NCI-H1694 (cell line): Measurements from ENCODE around the gene CKLF.
"Not testable (repeated sequence)": the region's sequence is repeated elsewhere in the genome, so short reads cannot be mapped to it uniquely, and the experiment has no call there.

Experiments used
- DNase-seq: peaks from one replicate; lab custom pipeline; 2025; lab: John Stamatoyannopoulos, UW

Gene CKLF

DNA sequence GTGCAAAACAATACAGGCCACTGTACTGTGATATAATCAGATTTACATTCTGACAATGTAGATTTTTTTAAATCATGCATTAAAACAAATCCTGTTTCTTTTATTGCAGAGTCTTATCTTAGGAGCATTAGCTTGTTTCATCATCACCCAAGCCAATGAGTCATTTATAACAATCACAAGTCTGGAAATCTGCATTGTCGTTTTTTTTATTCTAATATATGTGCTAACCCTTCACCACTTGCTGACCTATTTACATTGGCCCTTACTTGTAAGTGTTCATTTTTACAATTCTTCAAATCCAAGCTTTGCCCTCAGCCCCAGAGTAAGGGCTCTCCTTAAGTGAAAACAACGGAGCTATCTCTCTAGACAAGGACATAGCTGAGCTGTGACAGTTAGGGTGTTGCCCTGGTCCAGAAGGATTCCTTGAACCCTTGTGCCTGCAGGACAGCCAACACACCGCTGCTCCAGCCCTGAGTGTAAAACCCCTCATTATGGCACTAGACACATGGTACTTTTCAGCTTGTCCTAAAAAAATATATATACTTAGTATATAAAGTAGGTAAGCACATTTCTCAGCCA lies 17.5 kb downstream of the CKLF start:
- DNase-seq, result no peak

DNA sequence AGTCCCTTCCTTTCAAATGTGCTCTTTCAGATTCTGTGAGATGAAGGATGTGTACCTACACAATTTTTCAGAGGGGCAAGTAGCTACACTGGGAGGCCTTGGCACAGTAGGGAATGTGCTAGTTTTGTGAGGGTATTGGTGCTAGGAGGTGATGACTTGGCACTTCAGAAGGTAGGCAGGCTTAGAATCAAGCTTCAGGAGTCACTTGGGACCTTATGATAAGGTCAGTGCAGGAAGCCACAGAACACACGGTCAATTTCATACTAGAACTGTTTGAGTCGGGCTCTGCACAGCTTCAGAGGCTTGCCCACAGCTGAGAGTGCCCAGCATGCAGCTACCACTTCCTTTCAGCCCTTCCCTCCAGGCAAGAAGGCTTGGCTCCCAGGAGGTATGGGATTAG lies 20.0 kb downstream of the CKLF start:
- DNase-seq, result no peak

DNA sequence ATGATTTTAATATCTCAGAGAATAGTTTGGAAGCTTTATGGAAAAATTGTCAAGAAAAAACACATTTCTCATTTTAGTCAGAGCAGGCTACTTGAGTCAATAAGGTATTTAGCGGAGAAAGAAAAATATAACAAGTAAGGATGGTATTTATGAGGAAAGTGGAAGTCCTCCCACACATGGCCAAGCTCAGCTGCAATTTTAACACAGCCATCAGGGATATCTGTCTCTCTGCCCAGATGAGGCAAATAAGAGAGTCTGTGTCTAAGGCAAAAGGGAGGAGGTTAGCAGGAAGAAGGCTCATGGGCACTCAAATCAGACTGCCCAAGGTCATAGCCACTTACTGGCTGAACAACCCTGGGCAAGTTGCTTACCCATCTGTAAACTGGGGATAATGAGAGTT lies 21.7 kb downstream of the CKLF start:
- no peak for DNase-seq

- no peak for DNase-seq
Measured at GRCh38 chr16:66574531-66574930, 22.2 kb downstream of the CKLF start.

DNA sequence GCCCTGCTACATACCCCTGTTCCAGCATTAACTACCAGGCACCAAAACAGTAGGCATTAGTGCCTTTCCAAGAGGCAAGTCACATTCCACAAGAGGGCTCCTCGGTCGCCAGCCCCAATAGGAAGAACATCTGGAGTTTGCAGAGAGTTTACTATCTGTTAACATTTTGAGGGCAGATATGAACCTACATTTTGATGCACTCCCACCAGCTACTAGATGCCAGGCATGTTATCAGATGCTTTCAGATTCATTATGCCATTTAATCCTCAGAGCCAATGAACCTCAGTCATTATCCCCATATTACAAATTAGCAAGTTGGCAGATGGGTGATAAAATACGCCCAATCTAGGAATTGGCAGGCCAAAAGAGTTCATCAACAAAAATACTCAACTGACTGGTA lies 22.7 kb downstream of the CKLF start:
- no peak for DNase-seq

- no peak for DNase-seq
Measured at GRCh38 chr16:66576296-66576695, 23.9 kb downstream of the CKLF start.

GRCh38 chr16:66578651-66579531 lies 26.5 kb downstream of the CKLF start, which contains the start of gene CMTM2:
CMTM2 (plus strand) TSS chr16:66579463; CDS start chr16:66579608, 145 bp downstream.
- no peak for DNase-seq

DNA sequence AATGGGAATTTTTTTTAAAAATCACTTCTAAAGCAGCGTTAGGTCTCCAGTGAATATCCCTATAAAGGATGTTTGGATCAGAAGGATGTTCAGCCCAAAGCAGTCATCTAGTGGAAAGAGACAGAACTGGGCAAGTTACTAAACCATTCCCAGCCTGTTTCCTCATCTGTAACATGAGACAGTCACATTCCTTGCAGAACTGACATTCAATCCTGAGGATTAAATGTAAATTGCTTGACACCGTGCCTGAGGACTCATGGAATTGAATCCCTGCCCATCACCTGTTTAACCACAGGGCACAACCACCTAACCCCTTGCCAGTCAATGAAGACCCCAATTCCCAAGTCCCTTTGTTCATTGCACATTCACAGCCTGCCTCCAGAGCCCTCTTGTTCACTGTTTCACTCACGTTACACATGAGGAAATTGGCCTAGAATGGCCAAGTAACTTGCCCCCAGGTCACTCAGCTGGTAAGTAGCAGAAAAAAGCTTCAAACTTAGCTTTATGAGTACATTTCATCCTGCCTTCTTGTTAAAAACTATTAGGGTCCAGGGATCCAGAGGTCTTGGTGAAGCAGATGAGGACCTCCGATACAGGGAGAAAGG lies 28.3 kb downstream of the CKLF start:
- DNase-seq, result no peak

DNA sequence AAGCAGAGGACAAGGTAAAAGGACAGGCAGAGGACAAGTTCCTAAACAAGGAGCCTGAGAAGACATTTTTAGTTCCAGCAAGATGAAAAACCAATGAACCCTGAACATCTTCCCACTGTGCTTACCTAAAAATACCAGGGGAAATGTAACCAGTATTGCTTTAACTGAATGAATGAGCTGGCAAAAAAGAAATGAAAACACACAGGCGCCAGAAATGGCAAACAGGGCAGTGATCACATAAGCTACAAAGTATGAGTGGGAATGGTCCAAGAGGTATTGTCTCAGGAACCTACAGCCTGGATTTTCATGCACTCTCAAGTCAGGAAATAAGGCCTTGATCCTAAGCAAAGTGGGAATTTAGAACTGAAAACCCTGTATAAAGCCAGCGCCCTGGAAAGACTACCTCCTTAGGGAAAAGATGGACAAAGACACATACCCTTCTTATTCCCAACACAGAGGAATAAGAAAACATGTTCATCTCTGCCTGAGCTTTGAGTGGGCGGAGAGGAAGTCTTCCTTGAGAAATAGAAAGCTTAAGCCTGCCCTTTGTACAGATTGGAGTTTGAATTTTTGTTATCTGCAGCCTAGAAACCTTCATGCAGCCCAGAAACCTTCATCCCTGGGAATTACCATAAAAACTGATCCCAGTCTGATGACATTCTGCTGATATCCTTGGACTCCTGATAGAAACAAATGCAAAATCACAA lies 29.0 kb downstream of the CKLF start:
- no peak for DNase-seq

- DNase-seq, result no peak
Measured at GRCh38 chr16:66585481-66586239, 33.3 kb downstream of the CKLF start.

DNA sequence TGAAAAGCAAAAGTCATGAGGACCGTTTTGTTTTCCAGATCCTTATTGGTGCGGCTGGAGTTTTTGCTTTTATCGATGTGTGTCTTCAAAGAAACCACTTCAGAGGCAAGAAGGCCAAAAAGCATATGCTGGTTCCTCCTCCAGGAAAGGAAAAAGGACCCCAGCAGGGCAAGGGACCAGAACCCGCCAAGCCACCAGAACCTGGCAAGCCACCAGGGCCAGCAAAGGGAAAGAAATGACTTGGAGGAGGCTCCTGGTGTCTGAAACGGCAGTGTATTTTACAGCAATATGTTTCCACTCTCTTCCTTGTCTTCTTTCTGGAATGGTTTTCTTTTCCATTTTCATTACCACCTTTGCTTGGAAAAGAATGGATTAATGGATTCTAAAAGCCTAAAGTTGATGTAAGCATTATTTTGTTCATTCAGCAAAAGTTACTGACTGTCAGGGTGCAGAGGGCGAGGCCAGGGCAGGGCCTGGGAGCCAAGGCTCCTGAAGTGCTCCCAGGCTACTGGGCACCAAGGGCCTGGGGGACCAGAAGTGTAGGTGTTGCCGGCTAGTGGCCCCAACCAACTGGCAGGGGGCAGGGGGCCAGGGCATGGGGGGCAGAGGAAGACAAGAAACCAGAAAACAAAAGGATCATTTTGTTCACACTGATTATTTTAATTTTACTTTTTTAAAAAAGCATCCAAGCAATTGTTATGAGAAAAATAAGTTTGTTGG lies 35.7 kb downstream of the CKLF start:
- no peak for DNase-seq

- DNase-seq, result no peak
Measured at GRCh38 chr16:66588981-66589713, 36.8 kb downstream of the CKLF start.

DNA sequence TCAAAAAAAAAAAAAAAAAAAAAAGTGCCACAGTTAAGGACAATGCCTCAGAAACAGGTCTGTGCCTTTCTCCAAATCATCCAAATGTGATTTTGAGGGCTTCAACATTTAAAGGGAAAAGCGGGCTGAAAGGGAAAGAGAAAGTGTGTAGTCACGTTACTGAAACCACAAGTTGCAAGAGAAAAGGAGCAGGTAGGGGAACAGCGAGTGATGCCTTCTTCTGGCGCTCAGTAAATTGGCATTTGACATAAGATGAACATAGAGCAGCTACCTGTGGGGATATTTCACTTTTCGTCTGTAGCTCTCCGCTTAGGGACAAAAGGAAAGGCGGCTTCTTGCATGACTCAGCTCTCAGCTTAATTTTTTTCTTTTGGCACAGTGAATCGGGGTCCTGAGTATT lies 37.9 kb downstream of the CKLF start:
- DNase-seq, result no peak

- DNase-seq, result no peak
Measured at GRCh38 chr16:66591018-66591417, 38.6 kb downstream of the CKLF start.

DNA sequence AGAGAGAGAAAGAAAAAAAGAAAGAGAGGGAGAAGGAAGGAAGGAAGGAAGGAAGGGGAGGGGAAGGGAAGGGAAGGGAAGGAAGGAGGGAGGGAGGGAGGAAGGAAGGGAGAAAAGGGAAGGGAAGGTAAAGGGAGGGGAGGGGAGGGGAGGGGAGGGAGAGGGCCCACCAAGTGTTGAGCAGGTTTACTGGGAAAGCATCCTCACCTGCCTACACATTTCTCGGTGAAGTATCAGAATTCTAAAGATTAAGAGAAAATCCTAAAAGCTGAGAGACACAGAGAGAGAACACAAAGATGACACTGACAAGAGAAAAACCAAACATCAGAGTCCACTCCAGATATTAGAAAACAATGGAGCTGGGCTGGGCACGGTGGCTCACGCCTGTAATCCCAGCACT lies 39.9 kb downstream of the CKLF start:
- no peak for DNase-seq

DNA sequence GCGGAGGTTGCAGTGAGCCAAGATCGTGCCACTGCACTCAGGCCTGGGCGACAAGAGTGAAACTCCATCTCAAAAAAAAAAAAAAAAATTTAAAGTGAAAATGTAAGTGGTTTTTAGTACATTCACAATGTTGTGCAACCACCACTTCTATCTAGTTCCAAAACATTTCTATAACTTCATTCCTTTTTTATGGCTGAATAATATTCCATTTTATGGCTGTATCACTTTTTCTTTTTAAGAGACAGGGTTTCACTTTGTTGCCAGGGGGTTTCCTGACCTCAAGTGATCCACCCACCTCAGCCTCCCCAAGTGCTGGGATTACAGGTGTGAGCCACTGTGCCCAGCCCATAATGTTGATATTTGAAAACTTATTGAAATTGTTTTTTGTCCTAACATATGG lies 40.4 kb downstream of the CKLF start:
- no peak for DNase-seq

- no peak for DNase-seq
Measured at GRCh38 chr16:66594739-66595138, 42.4 kb downstream of the CKLF start.

DNA sequence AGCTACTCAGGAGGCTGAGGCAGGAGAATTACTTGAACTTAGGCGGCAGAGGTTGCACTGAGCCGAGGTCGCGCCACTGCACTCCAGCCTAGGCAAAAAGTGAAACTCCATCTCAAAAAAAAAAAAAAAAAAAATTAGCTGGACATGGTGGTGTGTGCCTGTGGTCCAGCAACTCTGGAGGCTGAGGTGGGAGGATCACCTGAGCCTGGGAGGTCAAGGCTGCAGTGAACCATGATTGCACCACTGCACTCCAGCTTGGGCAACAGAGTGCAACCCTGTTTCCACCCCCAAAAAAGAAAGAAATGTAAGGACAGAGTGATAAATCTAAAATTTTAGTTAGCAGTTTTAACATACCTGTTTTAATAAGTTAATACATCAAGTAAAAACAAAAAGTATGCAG lies 44.2 kb downstream of the CKLF start:
- not testable (repeated sequence) for DNase-seq

DNA sequence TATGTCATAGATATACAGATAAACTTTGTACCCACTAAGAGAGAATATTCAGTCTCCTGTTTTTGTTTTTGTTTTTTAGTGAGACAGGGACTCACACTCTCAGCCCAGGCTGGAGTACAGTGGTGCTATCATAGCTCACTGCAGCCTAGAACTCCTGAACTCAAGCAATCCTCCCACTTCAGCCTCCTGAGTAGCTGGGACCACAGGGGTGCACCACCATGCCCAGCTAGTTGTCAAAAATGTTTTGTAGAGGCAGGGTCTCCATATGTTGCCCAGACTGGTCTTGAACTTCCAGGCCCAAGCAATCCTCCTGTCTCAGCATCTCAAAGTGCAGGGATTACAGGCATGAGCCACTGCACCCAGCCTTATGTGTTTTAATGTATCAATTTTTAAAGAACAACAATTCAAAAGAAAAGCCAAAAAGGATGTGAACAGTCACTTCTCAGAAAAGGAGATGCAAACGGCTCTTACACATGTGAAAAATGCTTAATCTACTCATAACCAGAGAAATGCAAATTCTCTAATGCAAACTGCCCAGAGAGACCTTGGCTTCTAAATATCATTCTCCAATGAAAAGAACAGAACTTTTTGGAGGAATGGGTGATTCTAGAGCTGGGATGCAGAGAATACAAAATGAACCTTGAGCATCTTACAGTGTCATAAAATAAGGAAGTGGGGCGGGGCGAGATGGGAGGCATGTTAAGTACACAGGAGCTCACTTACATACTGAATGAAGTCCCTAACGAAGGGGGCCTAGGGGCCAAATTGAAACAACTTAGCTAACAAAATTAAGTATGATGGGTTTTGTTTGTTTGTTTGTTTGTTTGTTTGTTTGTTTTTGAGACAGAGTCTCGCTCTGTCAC lies 44.8 kb downstream of the CKLF start:
- DNase-seq, result no peak
